Astrocyte of the cerebellum (primary cell): Measurements from ENCODE around the gene BRD1.

ENCODE experiments used
- DNase-seq: peaks from one replicate; pipeline ENCODE4 v3.0.0-alpha.2; 2011; ENCODE audit warnings: low read depth
- H3K4me3 ChIP-seq: 2 replicates; pipeline ENCODE4 v1.5.1; 2011; ENCODE audit warnings: mild to moderate bottlenecking, low read depth, low read length, moderate library complexity
- CTCF ChIP-seq: IDR thresholded peaks from 2 replicates; pipeline ENCODE4 v1.5.1; 2012; ENCODE audit warnings: low read length, low read depth, moderate library complexity, mild to moderate bottlenecking; ENCODE audit errors: missing control alignments
- in situ Hi-C: cut with HindIII; loops from 2 replicates; pipeline ENCODE4 v1.10.0; 2017; ENCODE audit warnings: low sequenced_read_pairs

Gene BRD1

GRCh38 chr22:49827853-49828598, at the start of gene BRD1:
TSS of gene BRD1 (minus strand) at chr22:49827873. CDS start at chr22:49824317, 3,556 bp downstream.
- TF ChIP-seq CTCF, result no peak
- DNase-seq, result no peak
- H3K4me3 ChIP-seq, result peak within 1 kb of the TSS; percentile 73
- in situ Hi-C loops, result no loop called here

DNA sequence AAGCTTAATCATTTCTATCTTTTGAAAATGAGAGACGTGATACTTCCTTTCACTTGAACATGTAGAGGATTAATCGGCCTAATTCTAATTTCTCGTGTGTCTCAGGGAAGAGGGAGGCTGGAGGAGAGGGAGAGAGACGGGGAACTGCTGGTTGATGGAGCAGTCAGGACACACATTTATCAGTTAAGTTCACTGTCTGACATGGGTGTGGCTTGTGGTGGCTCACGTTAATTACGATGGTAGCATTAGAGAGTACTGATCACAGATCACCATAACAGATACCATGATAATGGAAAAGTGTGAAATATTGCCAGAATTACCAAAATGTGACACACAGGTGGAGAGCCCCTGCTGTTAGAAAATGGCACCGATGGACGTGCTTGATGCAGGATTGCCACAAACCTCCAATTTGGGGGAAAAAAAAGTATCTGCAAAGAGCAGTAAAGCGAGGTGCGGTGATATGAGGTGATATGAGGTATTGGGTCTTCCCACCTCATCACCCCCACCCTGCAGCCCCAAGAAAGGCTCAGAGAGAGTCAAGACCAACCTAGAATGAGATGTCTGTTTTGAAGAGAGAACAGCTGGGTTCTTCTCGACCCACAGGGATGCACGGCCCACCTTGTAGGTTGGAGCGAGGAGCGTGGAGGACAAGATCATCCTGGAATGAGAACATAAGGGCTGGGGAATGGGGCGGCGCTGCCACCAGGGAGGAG, 45.7 kb upstream of the BRD1 start:
- H3K4me3 ChIP-seq, result no peak overlapping the region
- no peak for DNase-seq
- in situ Hi-C loops, result loop anchor here (5.0 kb wide), 1 partner anchor 44 kb away; the partner anchor contains the start of genes ALG12 and CRELD2
- TF ChIP-seq CTCF, result no peak

- TF ChIP-seq CTCF, result no peak
- no peak for DNase-seq
- in situ Hi-C loops, result loop anchor here (5.0 kb wide), 1 partner anchor 45 kb away; the partner anchor contains the start of genes ALG12 and CRELD2
- no peak overlapping the region for H3K4me3 ChIP-seq
Measured at GRCh38 chr22:49872347-49872746, 44.7 kb upstream of the BRD1 start.

DNA sequence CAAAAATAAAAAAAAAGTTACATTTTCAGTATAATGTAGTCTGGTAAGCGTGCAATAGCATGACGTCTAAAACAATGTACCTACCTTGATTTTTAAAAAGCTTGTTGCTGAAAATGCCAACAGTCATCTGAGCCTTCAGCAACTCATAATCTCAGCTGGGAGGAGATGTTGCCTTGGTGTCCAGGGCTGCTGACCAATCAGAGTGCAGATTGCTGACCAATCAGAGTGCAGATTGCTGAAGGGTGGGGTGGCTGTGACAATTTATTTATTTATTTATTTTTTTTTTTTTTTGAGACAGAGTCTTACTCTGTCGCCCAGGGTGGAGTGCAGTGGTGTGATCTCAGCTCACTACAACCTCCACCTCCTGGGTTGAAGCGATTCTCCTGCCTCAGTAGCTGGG, 43.8 kb upstream of the BRD1 start:
- no peak overlapping the region for H3K4me3 ChIP-seq
- TF ChIP-seq CTCF, result no peak
- DNase-seq, result no peak
- in situ Hi-C loops, result loop anchor here (5.0 kb wide), 1 partner anchor 46 kb away; the partner anchor contains the start of genes ALG12 and CRELD2

GRCh38 chr22:49869845-49870712, 42.4 kb upstream of the BRD1 start:
- TF ChIP-seq CTCF, result no peak
- DNase-seq, result no peak
- in situ Hi-C loops, result loop anchor here (5.0 kb wide), 1 partner anchor 47 kb away; the partner anchor contains the start of genes ALG12 and CRELD2
- H3K4me3 ChIP-seq, result no peak overlapping the region
